Inflammatory macrophage (primary cell): Measurements from ENCODE around the gene CCDC192.
"Not testable (repeated sequence)": the region's sequence is repeated elsewhere in the genome, so short reads cannot be mapped to it uniquely, and the experiment has no call there.

Experiments used
- DNase-seq, 2 donors: peaks; one replicate each; pipeline ENCODE4 v3.0.0-alpha.2; 2020 to 2022

Gene CCDC192

DNA sequence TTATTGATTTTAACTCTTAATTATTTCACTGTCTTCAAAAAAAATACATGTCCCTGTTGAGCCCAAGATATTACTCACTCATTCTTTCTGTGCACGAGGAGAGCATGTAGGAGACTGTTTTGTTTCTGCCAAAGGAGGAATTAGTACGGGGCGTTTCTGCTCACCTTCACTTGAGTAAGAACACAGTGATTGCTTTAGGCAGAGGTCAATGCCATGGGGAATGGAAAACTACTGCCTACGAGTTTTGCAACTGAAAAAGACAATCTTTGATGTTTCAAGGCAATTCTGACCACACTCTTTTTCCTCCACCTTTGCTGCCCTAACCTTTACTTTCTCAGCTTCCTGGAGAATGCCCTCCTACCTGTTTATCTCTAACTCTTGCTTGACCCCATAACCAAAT is 109.4 kb downstream of the CCDC192 start:
- no peak for DNase-seq

DNA sequence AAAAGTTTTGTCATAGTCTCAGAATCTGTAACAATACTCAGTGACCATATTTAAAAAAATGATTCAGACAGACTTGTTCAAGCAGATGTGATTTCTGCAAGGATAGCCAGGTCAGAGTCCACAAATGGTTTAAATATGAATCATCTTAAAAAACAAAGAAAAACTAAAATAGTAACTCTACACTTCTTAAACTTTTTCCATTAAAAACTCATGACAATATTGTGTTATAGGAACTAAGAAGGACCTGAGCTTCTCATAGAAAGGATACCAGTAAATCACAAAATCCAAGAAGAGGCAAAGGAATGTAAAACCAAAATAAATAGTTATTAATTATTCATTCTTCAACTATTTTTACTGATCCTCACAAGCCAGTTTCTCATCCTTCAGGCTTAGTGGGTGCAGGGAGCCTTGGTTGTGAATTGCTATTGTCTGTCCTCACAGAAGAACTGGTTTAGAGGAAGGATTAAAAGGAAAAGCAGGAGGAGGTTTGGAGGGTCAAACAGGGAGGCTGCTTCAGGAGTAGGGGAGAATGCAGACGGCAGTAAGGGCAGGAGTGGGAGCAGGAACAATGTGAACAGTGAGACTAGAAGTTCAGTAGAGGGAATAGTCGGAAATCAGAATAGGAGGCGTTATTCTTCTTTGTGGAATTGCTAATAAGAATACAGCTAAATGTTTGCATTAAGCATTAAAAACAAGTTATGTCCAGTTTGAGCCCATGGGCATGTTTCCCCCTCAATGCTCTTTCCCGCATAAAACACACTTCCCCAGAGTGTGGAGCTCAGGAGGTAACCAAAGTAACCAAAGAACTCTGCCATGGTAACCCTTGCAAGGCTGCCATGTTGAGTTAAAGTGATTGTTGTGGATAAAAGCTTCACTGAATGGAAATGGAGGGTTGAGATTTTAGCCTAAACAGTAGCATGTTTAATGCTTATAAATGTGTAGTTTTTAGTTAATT is 110.7 kb downstream of the CCDC192 start:
- DNase-seq, result no peak

DNA sequence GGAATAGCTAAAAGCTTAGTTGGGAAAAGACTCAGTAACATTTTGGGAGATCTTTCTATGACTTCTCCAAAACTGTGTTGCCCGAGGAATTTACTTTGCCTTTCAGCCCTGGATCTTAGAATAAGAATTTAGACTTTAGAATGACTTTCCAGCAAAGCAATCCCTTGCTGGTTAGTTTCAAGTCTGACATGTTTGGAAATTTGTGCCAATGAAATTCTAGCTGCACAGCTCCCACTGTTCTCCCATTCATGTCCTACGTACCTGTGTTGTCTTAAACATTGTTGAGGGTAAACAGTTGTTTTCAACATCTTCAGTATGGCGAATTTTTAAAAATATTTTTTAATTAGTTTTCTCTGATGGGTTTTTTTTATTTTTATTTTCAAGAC is 111.4 kb downstream of the CCDC192 start:
- DNase-seq, result no peak

DNA sequence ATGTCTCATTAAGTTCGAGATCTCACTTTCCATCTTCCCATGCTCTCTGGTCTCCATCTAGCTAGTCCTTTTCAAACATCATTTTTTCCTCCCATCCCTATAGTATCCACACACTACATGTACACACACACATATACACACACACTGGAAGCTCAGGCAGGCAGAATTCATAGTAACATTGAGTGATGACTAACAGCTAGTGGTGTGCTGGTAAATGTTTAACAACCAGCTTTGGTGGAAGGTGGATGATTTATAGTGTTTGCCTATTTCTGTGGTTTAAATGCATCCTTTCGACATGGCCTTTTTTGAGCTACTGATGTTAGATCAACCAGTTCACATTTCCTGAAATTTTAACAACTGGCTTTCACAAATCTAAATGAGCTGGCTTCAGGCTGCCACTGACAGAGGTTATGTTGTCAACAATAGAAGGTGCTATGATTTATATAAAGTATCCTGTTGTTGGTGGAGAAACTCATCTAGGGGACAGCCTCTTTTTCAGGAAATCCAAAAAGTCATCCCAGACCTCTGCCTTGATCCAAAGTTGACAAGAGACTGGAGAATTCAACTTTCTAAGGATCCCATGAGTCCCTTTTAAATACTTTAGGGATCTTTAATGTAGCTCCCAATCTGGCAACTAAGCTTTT is 117.8 kb downstream of the CCDC192 start:
- DNase-seq, result no peak

DNA sequence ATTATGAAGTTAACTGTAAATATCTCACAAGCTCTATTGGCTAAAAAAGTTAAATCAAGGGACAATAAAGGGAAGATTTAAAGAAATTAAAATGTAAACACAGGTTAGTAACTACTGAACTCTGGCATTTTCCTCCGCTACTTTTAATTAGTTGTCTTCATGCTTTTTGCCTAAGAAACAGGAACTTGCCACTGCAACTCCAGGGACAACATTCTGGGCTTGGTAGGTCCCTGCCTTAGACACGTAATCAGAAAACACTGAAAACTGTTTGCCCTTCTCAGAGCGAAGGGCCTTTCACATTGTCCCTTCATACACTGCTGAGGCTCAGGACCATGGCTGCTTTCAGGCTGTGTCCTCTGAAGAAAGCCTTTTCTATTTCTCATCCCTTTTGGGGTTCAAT is 118.7 kb downstream of the CCDC192 start:
- DNase-seq, result no peak

DNA sequence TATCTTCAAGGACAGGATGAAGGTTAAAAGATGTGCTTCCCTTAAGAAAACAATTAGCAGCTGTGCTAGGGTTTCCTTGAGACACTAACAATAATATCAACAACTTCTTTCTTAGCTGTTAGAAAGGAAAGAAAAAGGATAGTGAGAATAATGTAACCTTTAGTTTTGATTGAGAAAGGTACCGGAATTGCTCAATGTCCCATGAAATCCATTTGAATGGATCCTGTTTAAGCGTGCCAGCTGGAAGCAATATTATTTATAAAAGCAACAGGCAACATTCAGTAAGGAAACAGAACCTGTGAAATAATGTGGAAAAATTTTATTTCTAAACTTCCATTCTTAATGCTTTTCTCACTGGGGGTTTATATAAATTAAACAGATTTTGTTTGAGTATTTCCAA is 120.9 kb downstream of the CCDC192 start:
- no peak for DNase-seq

DNA sequence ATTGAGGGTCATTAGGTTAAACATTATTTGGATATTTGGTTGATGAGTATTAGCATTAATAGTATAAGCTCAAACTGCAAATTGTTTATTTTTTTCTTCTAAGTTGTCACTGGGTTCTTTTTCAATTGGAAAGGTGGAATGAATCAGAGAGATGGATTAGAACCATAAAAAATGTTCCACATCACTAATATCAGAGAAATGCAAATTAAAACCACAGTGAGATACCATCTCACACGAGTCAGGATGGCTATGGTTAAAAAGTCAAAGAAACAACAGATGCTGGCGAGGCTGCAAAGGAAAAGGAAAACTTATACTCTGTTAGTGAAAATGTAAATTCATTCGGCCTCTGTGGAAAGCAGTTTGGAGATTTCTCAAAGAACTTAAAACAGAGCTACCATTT is 122.8 kb downstream of the CCDC192 start:
- no peak for DNase-seq

DNA sequence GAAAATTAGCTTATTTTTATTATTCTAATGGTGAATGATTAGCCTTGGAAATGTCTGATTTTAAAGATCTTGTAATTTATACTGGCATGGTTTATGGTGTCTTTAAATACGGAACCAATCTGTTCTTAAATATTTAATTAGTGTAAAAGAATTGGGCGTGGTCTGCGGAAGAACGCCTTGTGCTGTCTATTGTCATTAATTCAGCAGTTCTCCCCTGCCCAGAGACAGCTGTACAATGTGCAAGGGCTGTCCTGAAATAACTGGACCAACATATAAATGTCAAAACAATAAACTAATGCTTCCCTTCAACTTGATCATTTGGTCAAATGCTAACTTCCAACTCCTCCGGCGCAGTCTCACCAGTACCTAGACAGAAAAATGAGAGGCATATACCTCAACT is 124.3 kb downstream of the CCDC192 start:
- no peak for DNase-seq

DNA sequence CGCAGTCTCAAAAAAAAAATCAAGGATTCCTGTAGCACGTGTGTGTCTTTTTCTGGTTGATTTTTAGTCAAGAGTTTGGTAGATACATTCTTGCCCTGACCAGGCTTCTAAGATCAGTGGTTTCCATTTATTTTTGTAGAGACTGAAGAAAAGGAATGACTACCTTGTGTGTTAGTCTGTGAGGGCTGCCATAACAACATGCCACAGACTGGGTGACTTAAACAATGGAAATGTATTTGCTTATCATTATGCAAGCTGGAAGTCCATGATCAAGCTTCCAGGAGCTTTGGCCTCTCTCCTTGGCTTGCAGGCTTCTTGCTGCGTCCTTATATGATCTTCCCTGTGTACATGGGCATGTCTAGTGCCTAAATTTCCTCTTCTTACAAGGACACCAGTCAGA is 127.0 kb downstream of the CCDC192 start:
- no peak for DNase-seq

DNA sequence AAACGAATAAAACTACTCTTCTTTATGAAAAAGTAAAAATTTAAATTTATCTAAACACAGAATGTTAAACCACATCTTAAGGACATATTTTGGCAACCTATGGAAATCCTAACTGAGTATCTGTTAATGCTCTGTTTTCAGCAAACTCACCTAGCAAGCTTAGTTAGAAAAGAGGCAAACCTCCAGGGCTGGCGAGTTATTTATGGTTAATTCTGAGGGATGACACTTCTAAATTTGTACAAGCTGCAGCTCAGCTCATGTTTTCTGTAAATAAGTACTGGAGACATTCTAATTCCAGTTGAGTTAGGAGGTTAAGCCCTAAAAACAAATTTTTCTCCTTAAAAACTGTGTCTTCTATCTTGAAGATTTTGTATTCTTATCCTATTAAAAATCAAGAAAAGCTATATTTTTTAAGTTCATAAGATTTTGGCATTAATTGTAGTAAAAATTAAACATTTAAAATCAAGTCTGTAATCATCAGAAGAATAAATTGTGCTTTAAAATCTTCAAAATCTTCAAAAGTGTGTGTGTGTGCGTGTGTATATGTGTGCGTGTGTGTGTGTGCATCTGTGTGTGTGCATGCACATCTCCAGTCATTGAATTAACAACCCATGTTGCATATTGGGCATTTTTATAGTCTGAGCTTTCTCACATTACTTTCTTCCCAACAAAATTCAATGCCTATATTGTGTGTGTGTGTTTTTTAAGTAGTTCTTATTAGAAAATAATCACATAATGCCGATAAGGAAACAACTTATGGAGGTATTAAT is 127.8 kb downstream of the CCDC192 start:
- DNase-seq, result no peak

DNA sequence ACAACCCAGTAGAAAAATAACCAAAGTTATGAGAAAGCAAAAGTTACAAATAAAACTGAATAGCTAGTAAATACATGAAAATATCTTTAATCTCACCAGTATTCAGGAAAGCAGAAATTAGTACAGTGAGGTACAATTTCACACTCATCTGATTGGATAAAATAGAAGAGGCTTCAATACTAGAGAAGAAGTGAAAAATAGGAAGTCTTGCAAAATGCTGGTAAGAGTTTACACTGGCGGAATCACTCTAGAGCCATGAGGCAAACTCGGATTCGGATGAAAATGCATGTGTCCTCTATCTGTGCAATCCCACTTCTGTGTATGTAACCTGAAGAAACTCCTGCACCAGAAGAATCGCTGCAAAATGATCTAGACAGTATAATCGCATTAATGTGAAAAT is 128.9 kb downstream of the CCDC192 start:
- peak; percentile 36 to 63 for DNase-seq

DNA sequence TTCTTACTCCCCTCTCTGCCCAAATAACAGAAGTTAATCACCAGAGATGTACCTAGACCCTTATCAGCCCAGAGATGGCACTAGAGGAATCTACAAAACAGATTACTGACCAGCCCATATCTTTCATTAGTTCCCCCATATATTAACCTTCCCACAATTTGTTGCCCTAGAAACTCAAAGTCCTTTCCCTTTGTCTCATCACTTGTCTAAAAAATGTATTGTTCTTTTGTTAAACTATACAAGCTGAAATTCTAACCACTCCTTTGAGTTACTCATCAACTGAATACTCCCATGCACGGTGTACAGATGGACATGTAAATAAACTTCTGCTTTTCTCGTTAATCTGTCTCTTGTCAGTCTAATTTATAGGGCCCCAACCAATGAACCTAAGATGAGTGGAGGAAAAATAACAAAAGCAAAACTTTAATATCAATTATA is 130.9 kb downstream of the CCDC192 start:
- DNase-seq, result peak in 1 of 2 donors; percentile 9

DNA sequence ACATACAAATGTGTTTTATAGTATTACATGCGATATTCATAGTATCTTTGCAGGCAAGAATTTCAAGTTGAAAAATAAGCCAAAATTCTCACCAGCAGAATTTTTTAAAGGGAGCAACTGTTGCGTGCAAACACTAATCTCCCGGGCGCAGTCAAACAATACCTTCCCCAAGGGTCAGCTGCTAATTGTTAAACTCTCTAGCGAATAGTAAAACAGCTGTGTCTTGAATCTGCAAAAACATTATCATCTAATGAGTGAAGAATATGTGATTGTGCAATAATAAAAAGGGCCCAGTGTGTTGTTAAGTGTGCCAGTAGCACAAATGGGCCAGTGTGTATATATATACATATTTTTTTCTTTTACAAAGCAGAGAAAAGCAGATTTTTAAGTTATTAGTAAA is 131.4 kb downstream of the CCDC192 start:
- DNase-seq, result no peak

DNA sequence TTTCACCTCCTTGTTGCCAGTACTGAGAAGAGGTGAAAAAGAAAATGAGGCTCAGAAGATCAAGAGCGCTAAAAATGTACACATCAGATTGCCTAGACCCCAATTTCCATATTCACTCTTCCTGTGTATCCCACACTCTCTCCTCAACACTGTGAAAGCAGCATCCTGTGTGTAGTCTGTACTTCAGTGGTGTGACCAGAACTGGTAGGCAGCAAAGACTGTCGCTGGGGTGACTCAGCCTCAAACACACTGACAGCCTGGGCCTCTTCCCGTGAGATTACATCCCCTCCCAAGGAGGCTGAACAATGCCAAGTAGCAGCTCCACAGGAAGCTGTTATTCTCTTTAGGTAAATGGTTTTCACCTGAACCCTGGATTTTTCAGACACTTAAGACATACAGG is 135.5 kb downstream of the CCDC192 start:
- DNase-seq, result peak; percentile 64 to 75

DNA sequence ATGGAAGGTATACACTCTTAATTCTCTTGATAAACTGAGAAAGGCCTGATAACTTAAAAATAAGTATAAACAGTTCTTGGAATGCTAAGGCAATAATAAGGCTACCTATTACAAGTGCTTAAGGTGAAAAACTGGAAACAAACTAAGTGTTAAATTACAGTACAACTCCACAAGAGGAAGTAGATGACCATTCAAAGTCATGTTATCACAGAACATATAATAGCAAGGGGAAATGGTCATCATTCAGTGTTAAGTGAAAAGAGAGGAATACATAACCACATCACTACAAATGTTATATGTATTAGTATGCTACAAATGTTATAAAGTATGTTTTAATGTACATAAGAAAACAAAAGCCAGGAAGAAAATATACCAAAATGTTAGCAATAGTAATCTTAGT is 135.9 kb downstream of the CCDC192 start:
- DNase-seq, result peak in 1 of 2 donors; percentile 62

DNA sequence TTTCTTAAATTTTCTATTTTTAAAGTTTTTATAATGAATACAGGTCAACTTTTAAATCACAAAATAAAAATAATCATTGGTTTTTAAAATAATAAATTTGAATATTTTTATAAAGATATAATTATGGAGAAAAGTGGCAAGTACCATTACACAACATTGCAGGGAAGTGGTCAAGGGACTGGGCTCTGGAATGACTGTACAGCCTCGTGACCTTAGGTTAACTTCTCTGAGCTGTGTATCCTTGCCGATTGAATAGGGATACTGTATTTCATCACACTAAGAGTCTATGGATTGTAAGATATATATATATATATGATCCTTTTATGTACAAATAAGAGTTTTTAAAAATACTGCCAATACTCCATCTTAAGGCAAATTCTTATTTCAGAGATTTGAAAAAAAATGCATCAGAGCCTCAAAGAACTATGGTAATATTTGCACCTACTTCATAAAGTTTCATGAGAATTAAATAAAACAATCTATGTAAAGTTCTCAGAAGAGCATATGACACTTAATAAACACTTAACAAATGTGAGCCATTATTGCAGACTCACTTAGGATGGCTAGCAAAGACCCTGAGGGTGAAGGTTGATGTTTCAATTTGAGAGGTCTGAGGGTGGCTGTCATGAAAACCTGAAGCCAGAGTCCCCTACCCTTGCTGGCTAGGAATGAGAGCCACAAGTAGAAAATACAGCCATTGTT is 136.5 kb downstream of the CCDC192 start:
- peak; percentile 79 to 81 for DNase-seq

DNA sequence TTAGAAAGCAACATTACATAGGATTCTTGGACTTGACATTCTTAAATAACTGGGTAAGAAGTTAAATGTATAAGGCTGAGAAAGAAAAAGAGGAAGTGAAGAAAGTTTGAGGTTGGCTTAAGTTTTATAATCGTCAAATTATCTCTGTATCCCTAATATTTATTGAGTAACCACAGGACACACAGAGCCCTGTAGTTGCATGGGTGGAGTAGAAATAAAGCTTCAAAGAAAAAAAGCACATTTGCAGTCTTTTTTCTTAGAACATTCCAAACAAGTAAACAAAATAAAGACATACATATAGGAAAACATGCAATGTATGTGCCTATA is 137.0 kb downstream of the CCDC192 start:
- DNase-seq, result peak; percentile 35 to 84

DNA sequence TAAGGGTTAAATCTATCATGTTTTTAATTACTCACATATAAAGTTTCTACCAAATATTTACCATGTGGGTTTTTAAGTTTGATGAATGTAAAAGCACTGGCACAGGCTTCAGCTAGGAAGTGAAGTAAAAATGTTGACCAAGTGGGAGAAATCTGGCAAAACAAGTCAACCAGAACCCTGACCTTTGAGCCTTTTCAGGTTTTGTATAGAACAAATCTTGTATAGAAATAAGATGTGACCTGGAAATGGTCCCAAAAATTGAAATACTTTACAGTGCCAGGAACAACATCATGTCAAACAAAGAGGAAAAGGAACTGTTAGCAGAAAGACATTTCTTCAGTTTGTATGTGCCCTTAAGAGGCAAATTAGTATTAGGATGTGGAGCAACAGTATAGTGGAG is 137.6 kb downstream of the CCDC192 start:
- DNase-seq, result peak in 1 of 2 donors; percentile 31

DNA sequence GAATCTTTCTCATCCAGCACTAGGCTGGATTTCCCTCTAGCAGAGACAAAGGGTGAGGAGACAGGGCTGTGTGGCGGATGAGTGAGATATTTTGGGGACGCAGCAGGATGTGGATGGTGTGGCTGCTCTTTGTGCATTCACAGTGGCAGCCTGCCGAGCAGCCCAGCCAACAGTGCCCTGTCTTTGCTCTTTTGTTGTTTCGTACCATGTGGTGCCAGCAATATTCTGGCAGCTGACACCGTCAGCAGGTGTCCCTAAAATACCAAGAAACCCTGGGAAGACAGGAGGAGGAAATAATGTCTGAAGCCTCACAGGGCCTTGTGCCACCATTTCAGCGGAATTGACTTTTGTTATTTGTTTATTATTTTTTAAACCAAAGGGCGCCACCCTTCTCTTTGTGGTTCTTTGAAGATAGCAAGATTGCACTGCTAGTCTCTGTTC is 141.4 kb downstream of the CCDC192 start:
- no peak for DNase-seq

DNA sequence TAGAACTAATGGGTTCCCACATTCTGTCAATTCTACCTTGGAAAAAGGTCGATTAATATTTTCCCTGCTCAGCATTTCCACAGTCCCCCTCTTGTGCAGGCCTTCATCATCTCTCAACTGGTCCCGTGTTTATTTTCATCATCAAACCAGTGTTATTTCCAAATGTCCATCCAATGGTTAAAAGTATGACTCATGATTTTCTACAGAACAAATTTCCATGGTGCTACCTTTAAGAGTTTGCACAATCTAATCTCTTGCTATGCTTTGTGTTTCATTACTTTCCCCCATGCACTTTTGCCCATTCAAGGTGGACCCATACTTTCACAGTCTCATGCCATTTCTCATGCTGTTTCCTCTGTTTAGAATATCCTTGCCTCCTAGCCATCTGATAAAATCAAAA is 143.7 kb downstream of the CCDC192 start:
- no peak for DNase-seq

DNA sequence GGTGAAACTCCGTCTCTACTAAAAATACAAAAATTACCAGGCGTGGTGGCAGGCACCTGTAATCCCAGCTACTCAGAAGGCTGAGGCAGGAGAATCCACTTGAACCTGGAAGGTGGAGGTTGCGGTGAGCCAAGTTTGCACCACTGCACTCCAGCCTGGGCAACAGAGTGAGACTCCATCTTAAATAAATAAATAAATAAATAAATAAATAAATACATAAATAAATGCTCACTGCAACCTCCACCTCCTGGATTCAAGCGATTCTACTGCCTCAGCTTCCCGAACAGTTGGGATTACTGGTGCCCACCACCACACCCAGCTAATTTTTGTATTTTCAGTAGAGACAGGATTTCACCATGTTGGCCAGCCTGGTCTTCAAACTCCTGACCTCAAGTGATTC is 144.4 kb downstream of the CCDC192 start:
- DNase-seq, result not testable (repeated sequence)

DNA sequence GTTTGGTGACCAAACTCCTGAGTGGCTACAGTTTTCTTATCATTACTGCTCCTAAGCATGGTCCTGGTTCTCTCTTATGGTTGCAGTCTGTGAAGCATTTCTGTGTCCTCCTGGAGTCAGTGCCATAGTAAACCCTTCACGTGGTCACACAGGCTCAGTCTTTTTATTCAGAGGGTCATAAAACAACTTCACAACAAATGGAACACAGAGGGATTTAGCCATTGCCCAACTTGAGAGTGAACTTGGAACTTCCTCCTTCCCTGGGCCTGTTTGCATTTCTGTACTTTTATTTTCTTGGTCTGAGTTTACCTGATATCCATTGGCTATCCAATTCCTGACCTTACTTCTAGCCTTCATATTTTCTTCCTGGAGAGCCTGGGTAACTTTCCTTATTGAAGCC is 144.9 kb downstream of the CCDC192 start:
- DNase-seq, result no peak

DNA sequence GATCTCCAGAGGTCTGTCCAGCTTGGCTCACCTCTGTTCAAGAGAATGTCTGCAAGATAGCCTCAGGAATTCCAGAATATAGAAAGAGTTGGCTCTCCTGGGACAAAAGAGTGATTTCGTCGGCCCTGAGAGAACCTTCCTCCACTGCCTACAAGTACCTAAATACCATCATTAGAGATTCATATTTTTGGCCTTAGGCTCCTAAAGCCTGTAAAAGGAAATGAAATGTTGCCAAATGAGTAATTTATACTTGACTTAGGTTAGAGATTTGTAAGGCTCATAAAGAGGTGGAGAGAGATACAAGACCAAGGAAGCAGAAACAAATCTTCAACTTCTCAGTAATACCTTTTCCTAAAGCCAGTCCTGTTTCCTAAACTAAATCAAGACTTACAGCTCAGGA is 146.2 kb downstream of the CCDC192 start:
- no peak for DNase-seq
